ENCODE data around the gene UBAP1L. TPM values are rescaled to one million over a fixed set of nuclear protein-coding genes. Genes with fewer than 3 reads are reported as not detected.

UBAP1L gene
- total RNA-seq, 2 donors from 2014 or later, result 3.7 to 11.0 TPM

DNA sequence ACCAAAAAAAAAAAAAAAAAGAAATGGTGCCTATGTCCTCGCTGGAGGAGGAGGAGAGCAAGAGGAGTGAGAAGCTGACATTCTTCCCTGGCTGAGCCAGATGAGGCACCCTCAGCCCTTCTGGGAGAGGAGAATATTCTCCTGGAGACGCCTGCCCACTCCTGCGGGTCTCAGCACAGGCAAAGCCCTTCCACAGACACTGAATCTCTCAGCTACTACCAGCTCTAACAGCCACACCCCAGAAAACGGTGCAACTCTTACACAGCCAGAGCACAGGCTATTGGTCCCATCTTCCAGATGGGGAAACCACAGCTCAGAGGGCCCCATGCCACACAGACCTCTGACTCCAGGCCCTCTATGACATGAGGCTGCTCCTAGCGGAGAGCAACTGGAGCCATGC is 52.9 kb downstream of the UBAP1L start:
- ATAC-seq (ENCODE audit: insufficient number of reproducible peaks, low FRiP score, low read depth) (no peak), DNase-seq (ENCODE audit: low spot score) (no peak)
- peaks cover 64 to 89% of the 10 kb centered on the region in 2 donors for H3K4me1 ChIP-seq (ENCODE audit: control insufficient read depth in 1 of 2, low read depth in 2 of 2)
- H3K27me3 ChIP-seq (replicated peaks; ENCODE audit: insufficient read depth), result no peaks in the 10 kb centered on the region
- H3K36me3 ChIP-seq, result peaks cover 35% of the 10 kb centered on the region
- TF ChIP-seq, protein P1, sequence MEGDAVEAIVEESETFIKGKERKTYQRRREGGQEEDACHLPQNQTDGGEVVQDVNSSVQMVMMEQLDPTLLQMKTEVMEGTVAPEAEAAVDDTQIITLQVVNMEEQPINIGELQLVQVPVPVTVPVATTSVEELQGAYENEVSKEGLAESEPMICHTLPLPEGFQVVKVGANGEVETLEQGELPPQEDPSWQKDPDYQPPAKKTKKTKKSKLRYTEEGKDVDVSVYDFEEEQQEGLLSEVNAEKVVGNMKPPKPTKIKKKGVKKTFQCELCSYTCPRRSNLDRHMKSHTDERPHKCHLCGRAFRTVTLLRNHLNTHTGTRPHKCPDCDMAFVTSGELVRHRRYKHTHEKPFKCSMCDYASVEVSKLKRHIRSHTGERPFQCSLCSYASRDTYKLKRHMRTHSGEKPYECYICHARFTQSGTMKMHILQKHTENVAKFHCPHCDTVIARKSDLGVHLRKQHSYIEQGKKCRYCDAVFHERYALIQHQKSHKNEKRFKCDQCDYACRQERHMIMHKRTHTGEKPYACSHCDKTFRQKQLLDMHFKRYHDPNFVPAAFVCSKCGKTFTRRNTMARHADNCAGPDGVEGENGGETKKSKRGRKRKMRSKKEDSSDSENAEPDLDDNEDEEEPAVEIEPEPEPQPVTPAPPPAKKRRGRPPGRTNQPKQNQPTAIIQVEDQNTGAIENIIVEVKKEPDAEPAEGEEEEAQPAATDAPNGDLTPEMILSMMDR (IDR thresholded peaks at IDR 0.05), result no peak
- peak overlapping the region; percentile 11 for H3K4me3 ChIP-seq
- H3K9me3 ChIP-seq, result no peaks in the 10 kb centered on the region
- peak overlapping the region; percentile 97 to 99 for H3K27ac ChIP-seq

DNA sequence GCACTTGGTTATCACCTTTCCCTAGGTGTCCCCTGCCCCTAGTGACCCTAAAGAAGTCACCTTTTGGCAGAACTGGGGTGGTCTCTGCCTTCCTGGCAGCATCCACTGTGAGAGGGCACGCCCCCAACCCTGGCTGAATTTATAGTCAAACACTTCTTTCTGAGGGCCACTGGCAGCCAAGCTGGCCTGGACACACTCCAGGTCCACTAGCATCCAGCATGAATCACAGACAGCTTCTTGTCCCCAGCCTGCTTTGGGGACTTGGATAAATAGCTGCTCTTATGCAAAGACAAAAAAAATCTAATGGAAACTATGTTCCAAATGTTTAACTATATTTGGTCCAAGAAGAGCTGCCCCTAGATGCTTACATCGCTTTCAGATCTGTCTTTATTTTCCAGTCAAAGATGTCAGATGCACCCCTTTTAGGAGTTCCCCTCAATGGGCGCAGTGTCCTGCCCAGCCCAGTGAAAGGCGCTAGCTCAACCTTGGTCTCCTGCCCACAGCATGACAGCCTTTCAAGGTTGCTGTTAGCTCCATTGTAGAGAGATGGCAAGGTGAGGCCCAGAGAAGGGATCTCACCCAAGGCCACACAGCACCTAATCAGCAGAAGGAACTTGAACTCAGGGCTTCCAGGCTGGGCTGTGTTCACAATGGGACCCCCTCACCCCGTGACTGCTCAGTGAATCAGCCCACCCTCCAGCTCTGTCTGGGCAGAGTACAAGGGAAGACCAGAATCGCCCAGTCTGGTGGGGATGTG is 54.2 kb downstream of the UBAP1L start:
- TF ChIP-seq, protein P1 (IDR thresholded peaks at IDR 0.05), result no peak
- H3K36me3 ChIP-seq, result peaks cover 46% of the 10 kb centered on the region
- ATAC-seq (ENCODE audit: insufficient number of reproducible peaks, low FRiP score, low read depth), result no peak
- H3K4me1 ChIP-seq (ENCODE audit: control insufficient read depth in 1 of 2, low read depth in 2 of 2), result peaks cover 71 to 100% of the 10 kb centered on the region in 2 donors
- peak overlapping the region; percentile 97 to 99 for H3K27ac ChIP-seq
- no peaks in the 10 kb centered on the region for H3K9me3 ChIP-seq
- peak overlapping the region; percentile 27 for H3K4me3 ChIP-seq
- no peak for DNase-seq (ENCODE audit: low spot score)
- H3K27me3 ChIP-seq (replicated peaks; ENCODE audit: insufficient read depth), result no peaks in the 10 kb centered on the region

DNA sequence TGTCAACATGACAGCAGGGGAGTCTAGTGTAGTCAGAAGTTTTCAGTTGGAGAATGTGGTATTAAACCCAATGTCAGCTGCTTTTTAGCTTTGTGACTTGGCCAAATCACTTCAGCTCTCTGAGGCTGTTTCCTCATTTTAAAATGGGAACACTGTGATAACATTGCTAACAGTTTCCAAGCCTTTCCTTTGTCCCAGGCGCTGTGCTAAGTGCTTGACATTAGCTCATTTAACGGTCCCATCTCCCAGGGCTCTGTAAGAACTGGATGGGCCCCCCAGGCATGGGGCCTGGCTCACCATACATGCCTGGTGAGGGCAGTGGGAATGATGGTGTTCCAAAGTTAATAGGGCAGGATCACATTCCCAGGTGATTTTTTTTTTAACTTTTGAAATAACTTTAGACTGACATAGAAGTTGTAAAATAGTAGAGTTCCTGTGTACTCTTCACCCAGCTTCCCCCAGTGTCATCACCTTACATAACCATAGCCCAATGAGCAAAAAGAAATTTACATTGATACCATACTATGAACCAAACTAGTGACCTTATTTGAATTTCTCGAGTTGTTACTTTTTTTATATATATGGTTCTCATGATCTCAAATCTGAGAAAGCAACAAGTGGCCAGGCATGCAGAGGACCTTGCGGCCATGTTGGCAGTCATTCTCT is 54.9 kb downstream of the UBAP1L start:
- H3K27ac ChIP-seq, result peak overlapping the region; percentile 97 to 99
- peaks cover 47% of the 10 kb centered on the region for H3K36me3 ChIP-seq
- H3K4me3 ChIP-seq, result peak overlapping the region; percentile 15
- TF ChIP-seq, protein P1 (IDR thresholded peaks at IDR 0.05), result no peak
- no peaks in the 10 kb centered on the region for H3K9me3 ChIP-seq
- DNase-seq (ENCODE audit: low spot score) (no peak), ATAC-seq (ENCODE audit: insufficient number of reproducible peaks, low FRiP score, low read depth) (no peak)
- peaks cover 75 to 100% of the 10 kb centered on the region in 2 donors for H3K4me1 ChIP-seq (ENCODE audit: control insufficient read depth in 1 of 2, low read depth in 2 of 2)
- H3K27me3 ChIP-seq (replicated peaks; ENCODE audit: insufficient read depth), result no peaks in the 10 kb centered on the region

DNA sequence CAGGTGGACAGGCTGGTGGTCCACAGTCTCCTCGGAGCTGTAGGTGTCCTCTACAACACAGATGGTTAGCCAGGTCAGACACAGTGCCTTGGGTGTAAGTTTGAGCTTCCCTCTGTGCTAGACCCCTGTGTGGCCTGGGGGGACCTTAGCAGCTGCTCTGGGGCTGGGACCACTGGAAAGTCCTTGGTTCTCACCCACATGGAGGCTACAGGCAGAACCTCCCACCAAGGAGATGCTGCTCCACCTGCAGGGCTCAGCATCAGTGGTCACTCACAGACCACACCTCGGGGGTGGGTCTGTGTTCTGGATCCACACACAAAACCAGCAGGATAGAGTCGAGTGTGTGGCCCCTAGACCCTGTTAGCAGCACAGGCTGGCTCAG is 55.6 kb downstream of the UBAP1L start:
- peak overlapping the region; percentile 26 for H3K4me3 ChIP-seq
- H3K27ac ChIP-seq, result peak overlapping the region; percentile 97 to 99
- H3K9me3 ChIP-seq, result no peaks in the 10 kb centered on the region
- H3K36me3 ChIP-seq, result peaks cover 51% of the 10 kb centered on the region
- ATAC-seq (ENCODE audit: insufficient number of reproducible peaks, low FRiP score, low read depth) (no peak), DNase-seq (ENCODE audit: low spot score) (no peak)
- TF ChIP-seq, protein P1 (IDR thresholded peaks at IDR 0.05), result no peak
- H3K27me3 ChIP-seq (replicated peaks; ENCODE audit: insufficient read depth), result no peaks in the 10 kb centered on the region
- H3K4me1 ChIP-seq (ENCODE audit: control insufficient read depth in 1 of 2, low read depth in 2 of 2), result peaks cover 76 to 100% of the 10 kb centered on the region in 2 donors
